OCI-LY3 (cell line): Measurements from ENCODE around the gene EMC7.

Experiments used
- H2AFZ ChIP-seq: fragments of 200-600, 300-600 bp; shearing (Covaris generic); 2 replicates; pipeline ENCODE4 v1.6.0; 2014; ENCODE audit warnings: antibody characterized with exemption, low read depth, low read length
- H3K27ac ChIP-seq: fragments of 200-600, 300-600 bp; sonication (generic); 2 replicates; pipeline ENCODE4 v1.5.1; 2014; ENCODE audit warnings: mild to moderate bottlenecking, low read length, moderate library complexity, mixed read lengths
- H3K27me3 ChIP-seq: fragments of 200-600, 300-600 bp; sonication (generic); 2 replicates; pipeline ENCODE4 v1.6.1; 2014; ENCODE audit warnings: low read depth, low read length, mixed read lengths
- H3K36me3 ChIP-seq: fragments of 200-600, 300-600 bp; sonication (generic); replicated peaks from 2 replicates; pipeline ENCODE3; 2014; ENCODE audit warnings: low read depth, low read length, mixed read lengths
- H3K4me1 ChIP-seq: fragments of 300-600, 200-600 bp; sonication (generic); 2 replicates; pipeline ENCODE4 v1.6.1; 2014; ENCODE audit warnings: low read length, mixed read lengths
- H3K4me2 ChIP-seq: fragments of 200-600, 300-600 bp; sonication (generic); 2 replicates; pipeline ENCODE4 v1.6.1; 2014; ENCODE audit warnings: low read length, mixed read lengths
- H3K4me3 ChIP-seq: fragments of 300-600, 200-600 bp; sonication (generic); 2 replicates; pipeline ENCODE4 v1.5.1; 2014; ENCODE audit warnings: antibody characterized with exemption, mild to moderate bottlenecking, low read length, moderate library complexity
- H3K79me2 ChIP-seq: fragments of 300-600, 200-600 bp; shearing (Covaris generic); 2 replicates; pipeline ENCODE4 v1.6.1; 2014; ENCODE audit warnings: mild to moderate bottlenecking, low read length, mixed read lengths
- H3K9ac ChIP-seq: fragments of 300-600, 200-600 bp; shearing (Covaris generic); 2 replicates; pipeline ENCODE4 v1.6.0; 2014; ENCODE audit warnings: mild to moderate bottlenecking, low read length, moderate library complexity
- H3K9me3 ChIP-seq: fragments of 200-600, 300-600 bp; shearing (Covaris generic); 2 replicates; pipeline ENCODE4 v1.6.1; 2014; ENCODE audit warnings: low read length, mixed read lengths; ENCODE audit not compliant: insufficient read depth
- H4K20me1 ChIP-seq: fragments of 200-600, 300-600 bp; sonication (generic); 2 replicates; pipeline ENCODE4 v1.6.1; 2016; ENCODE audit warnings: low read length, mixed read lengths; ENCODE audit not compliant: insufficient read depth
- EZH2phosphoT487 ChIP-seq: fragments of 200-600 bp; shearing (Covaris generic); IDR thresholded peaks from 2 replicates; pipeline ENCODE4 v1.6.1; 2018; ENCODE audit warnings: antibody characterized with exemption, mixed run types, low read depth
- TF ChIP-seq, protein P1 (sequence below): fragments of 200-600, 300-600 bp; sonication (generic); IDR thresholded peaks from 2 replicates; pipeline ENCODE4 v1.5.1; 2014; ENCODE audit warnings: antibody characterized with exemption, low read length, low read depth

Gene EMC7

GRCh38 chr15:34101366-34102174 is at the start of gene EMC7, which contains the start of gene PGBD4:
Gene EMC7 (minus strand): TSS chr15:34101862. CDS start chr15:34101839, 23 bp downstream.
Gene PGBD4 (plus strand): TSS chr15:34102083. CDS start chr15:34102532, 449 bp downstream.
- Histone ChIP-seq H3K4me3 (peak within 1 kb of the TSS; percentile 90), H3K27ac (peak within 1 kb of the TSS; percentile 73), H3K27me3 (no peaks in the 10 kb centered on the region), H4K20me1 (no peaks in the 10 kb centered on the region), H3K4me1 (peaks cover 14% of the 10 kb centered on the region), H3K36me3 (peaks cover 16% of the 10 kb centered on the region), H3K4me2 (peak within 1 kb of the TSS; percentile 90), H3K79me2 (peaks cover 64% of the 10 kb centered on the region), H2AFZ (peak within 1 kb of the TSS; percentile 95), H3K9ac (peak within 1 kb of the TSS; percentile 86), H3K9me3 (0 out of 2 replicates have a peak, but pooled peaks cover 6% of the 10 kb centered on the region)
- TF ChIP-seq, protein P1, sequence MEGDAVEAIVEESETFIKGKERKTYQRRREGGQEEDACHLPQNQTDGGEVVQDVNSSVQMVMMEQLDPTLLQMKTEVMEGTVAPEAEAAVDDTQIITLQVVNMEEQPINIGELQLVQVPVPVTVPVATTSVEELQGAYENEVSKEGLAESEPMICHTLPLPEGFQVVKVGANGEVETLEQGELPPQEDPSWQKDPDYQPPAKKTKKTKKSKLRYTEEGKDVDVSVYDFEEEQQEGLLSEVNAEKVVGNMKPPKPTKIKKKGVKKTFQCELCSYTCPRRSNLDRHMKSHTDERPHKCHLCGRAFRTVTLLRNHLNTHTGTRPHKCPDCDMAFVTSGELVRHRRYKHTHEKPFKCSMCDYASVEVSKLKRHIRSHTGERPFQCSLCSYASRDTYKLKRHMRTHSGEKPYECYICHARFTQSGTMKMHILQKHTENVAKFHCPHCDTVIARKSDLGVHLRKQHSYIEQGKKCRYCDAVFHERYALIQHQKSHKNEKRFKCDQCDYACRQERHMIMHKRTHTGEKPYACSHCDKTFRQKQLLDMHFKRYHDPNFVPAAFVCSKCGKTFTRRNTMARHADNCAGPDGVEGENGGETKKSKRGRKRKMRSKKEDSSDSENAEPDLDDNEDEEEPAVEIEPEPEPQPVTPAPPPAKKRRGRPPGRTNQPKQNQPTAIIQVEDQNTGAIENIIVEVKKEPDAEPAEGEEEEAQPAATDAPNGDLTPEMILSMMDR: no peak
- no peak for TF ChIP-seq EZH2phosphoT487

DNA sequence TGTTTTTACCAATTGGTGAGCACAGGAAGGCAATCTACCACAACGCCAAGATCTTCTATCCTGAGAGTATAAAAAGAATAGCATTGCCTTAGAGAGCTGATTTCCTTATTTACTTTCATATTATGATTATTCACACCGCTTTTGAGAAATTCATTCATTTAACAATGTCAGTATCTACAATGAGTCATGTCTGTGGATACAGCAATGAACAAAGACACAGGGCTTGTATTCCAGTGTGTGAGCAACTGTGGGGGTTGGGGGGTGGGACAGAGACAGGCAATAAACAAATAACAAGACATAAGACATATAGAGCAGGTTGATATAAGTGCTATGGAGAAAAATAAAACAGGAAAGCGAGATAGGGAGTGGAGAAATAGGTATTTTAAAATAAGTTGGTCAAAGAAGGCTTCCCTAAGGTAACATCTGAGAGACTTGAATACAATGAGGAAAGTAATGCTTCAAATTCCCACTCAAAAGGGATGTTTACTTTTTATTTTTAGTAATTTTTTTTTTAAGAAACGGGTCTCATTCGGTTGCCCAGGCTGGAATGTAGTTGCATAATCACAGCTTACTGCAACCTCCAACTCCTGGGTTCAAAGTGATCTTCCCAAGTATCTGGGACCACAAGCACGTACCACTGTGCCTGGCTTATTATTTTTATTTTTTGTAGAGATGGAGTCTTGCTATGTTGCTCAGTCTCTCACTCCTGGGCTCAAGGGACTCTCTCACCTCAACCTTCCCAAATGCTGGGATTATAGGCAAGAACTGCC is 45.9 kb upstream of the EMC7 start:
- Histone ChIP-seq H3K4me2 (no peak overlapping the region), H3K36me3 (peaks cover 38% of the 10 kb centered on the region)
- TF ChIP-seq EZH2phosphoT487: no peak
- TF ChIP-seq, protein P1: no peak

GRCh38 chr15:34133511-34133910 is 31.8 kb upstream of the EMC7 start:
- Histone ChIP-seq H3K4me2 (no peak overlapping the region), H4K20me1 (no peaks in the 10 kb centered on the region), H2AFZ (no peak overlapping the region), H3K9ac (no peak overlapping the region), H3K79me2 (no peaks in the 10 kb centered on the region), H3K4me3 (no peak overlapping the region), H3K36me3 (peaks cover 5% of the 10 kb centered on the region), H3K9me3 (no peaks in the 10 kb centered on the region), H3K27ac (no peak overlapping the region), H3K27me3 (no peaks in the 10 kb centered on the region), H3K4me1 (no peaks in the 10 kb centered on the region)
- no peak for TF ChIP-seq EZH2phosphoT487
- TF ChIP-seq, protein P1: no peak

More for the DNA sequence above, 45.9 kb upstream of the EMC7 start:
- H3K9ac ChIP-seq: no peak overlapping the region
- H3K27me3 ChIP-seq: no peaks in the 10 kb centered on the region
- H2AFZ ChIP-seq: no peak overlapping the region
- H4K20me1 ChIP-seq: no peaks in the 10 kb centered on the region
- H3K9me3 ChIP-seq: no peaks in the 10 kb centered on the region
- no peaks in the 10 kb centered on the region for H3K79me2 ChIP-seq
- no peak overlapping the region for H3K4me3 ChIP-seq
- no peak overlapping the region for H3K27ac ChIP-seq
- H3K4me1 ChIP-seq: no peaks in the 10 kb centered on the region

GRCh38 chr15:34132881-34133280 is 31.2 kb upstream of the EMC7 start:
- H3K27ac ChIP-seq: no peak overlapping the region
- H3K36me3 ChIP-seq: peaks cover 5% of the 10 kb centered on the region
- H3K4me1 ChIP-seq: no peaks in the 10 kb centered on the region
- H3K27me3 ChIP-seq: no peaks in the 10 kb centered on the region
- no peak for TF ChIP-seq EZH2phosphoT487
- TF ChIP-seq, protein P1: no peak
- H3K4me2 ChIP-seq: no peak overlapping the region
- no peak overlapping the region for H3K4me3 ChIP-seq
- no peaks in the 10 kb centered on the region for H3K79me2 ChIP-seq
- no peak overlapping the region for H2AFZ ChIP-seq
- no peaks in the 10 kb centered on the region for H4K20me1 ChIP-seq
- no peak overlapping the region for H3K9ac ChIP-seq
- H3K9me3 ChIP-seq: no peaks in the 10 kb centered on the region
